CD14-positive monocyte (primary cell): Measurements from ENCODE around the gene ATP11A. TPM values are rescaled to one million over a fixed set of nuclear protein-coding genes. Genes with fewer than 3 reads are reported as not detected.
A peak's percentile ranks its signal among the peaks of the same experiment; 100 is the strongest.

ENCODE experiments used
- DNase-seq, 3 donors: peaks; one replicate each; pipeline ENCODE4 v3.0.0-alpha.2; 2011 to 2022
- H2AFZ ChIP-seq: 2 replicates; pipeline ENCODE4 v1.6.0; 2012; ENCODE audit warnings: mild to moderate bottlenecking, low read depth, low read length, inconsistent platforms; ENCODE audit not compliant: insufficient read depth, poor library complexity, severe bottlenecking
- H3K27ac ChIP-seq, 2 donors: 1 replicate in 1 of 2; 2 replicates in 1 of 2; pipeline ENCODE4 v1.5.1; 2012 to 2013; ENCODE audit warnings: low read length in 2 of 2, control low read depth in 1 of 2, inconsistent platforms in 1 of 2, low read depth in 1 of 2, mild to moderate bottlenecking in 1 of 2
- H3K27me3 ChIP-seq, 2 donors: one replicate each; pipeline versions ENCODE4 v1.6.0 to v1.6.1; 2011 to 2013; ENCODE audit warnings: low read length in 2 of 2; ENCODE audit not compliant: control insufficient read depth in 2 of 2, insufficient read depth in 2 of 2
- H3K36me3 ChIP-seq, 2 donors: replicated peaks in 1 of 2; 1 replicate in 1 of 2; 2 replicates in 1 of 2; pipeline versions ENCODE4 v1.5.1 to v1.6.1; 2012 to 2013; ENCODE audit warnings: low read length in 2 of 2, control low read depth in 1 of 2, inconsistent platforms in 1 of 2, mild to moderate bottlenecking in 1 of 2; ENCODE audit not compliant: insufficient read depth in 2 of 2, control insufficient read depth in 1 of 2
- H3K4me1 ChIP-seq, 2 donors: 1 replicate in 1 of 2; 2 replicates in 1 of 2; pipeline versions ENCODE4 v1.5.1 to v1.6.1; 2012 to 2013; ENCODE audit warnings: low read length in 2 of 2, control low read depth in 1 of 2, inconsistent platforms in 1 of 2, mild to moderate bottlenecking in 1 of 2, moderate library complexity in 1 of 2; ENCODE audit not compliant: insufficient read depth in 2 of 2, control insufficient read depth in 1 of 2
- H3K4me2 ChIP-seq: replicated peaks from 2 replicates; pipeline ENCODE3; 2012; ENCODE audit warnings: low read length, moderate library complexity, mild to moderate bottlenecking; ENCODE audit not compliant: poor library complexity, severe bottlenecking; ENCODE audit errors: extremely low read depth
- H3K4me3 ChIP-seq, 3 experiments: fragments of 200-600 bp in 1 of 3; sonication (generic) in 1 of 3; replicated peaks in 1 of 3; 1 replicate in 2 of 3; 2 replicates in 1 of 3; pipeline ENCODE4 v1.5.1; 2011 to 2013; ENCODE audit warnings: low read length in 3 of 3, mild to moderate bottlenecking in 3 of 3, control low read depth in 2 of 3, low read depth in 2 of 3, inconsistent platforms in 1 of 3, moderate library complexity in 1 of 3
- H3K79me2 ChIP-seq: 2 replicates; pipeline ENCODE4 v1.6.0; 2012; ENCODE audit warnings: mild to moderate bottlenecking, control low read depth, inconsistent platforms, low read length, moderate library complexity; ENCODE audit not compliant: insufficient read depth
- H3K9ac ChIP-seq: 2 replicates; pipeline ENCODE4 v1.6.0; 2017; ENCODE audit warnings: low read length, mild to moderate bottlenecking; ENCODE audit not compliant: insufficient read depth, poor library complexity, severe bottlenecking
- H3K9me3 ChIP-seq, 2 donors: replicated peaks in 1 of 2; 1 replicate in 1 of 2; 2 replicates in 1 of 2; pipeline versions ENCODE4 v1.5.1 to v1.6.1; 2012 to 2013; ENCODE audit warnings: low read length in 2 of 2, control low read depth in 1 of 2; ENCODE audit not compliant: control insufficient read depth in 1 of 2, insufficient read depth in 1 of 2
- H4K20me1 ChIP-seq: 2 replicates; pipeline ENCODE4 v1.6.0; 2012; ENCODE audit warnings: mild to moderate bottlenecking, low read length, control low read depth, moderate library complexity; ENCODE audit not compliant: insufficient read depth
- H3K27ac Mint-ChIP-seq, 7 donors: one replicate each; pipeline ENCODE4 v1.8.0; 2020; ENCODE audit warnings: mild to moderate bottlenecking in 7 of 7, mixed read lengths in 7 of 7, moderate library complexity in 6 of 7, inconsistent platforms in 2 of 7
- H3K27me3 Mint-ChIP-seq, 3 donors: one replicate each; pipeline ENCODE4 v1.8.0; 2021 to 2022; ENCODE audit warnings: low read depth in 3 of 3, mild to moderate bottlenecking in 3 of 3, mixed read lengths in 3 of 3, moderate library complexity in 3 of 3, inconsistent platforms in 1 of 3
- H3K36me3 Mint-ChIP-seq, 2 donors: one replicate each; pipeline ENCODE4 v1.8.0; 2020; ENCODE audit warnings: mixed read lengths in 2 of 2, inconsistent platforms in 1 of 2, mild to moderate bottlenecking in 1 of 2
- H3K4me1 Mint-ChIP-seq: one replicate; pipeline ENCODE4 v1.8.0; 2020; ENCODE audit warnings: mild to moderate bottlenecking, mixed read lengths
- H3K4me3 Mint-ChIP-seq, 2 donors: one replicate each; pipeline ENCODE4 v1.8.0; 2020; ENCODE audit warnings: mild to moderate bottlenecking in 2 of 2, mixed read lengths in 2 of 2, moderate library complexity in 1 of 2
- H3K9me3 Mint-ChIP-seq, 7 donors: one replicate each; pipeline ENCODE4 v1.8.0; 2020 to 2022; ENCODE audit warnings: mixed read lengths in 7 of 7, mild to moderate bottlenecking in 6 of 7, moderate library complexity in 6 of 7, inconsistent platforms in 2 of 7
- WGBS: methylation state at CpG from one replicate; pipeline ENCODE4 v1.1.5; 2013; ENCODE audit warnings: missing lambda C conversion rate; ENCODE audit not compliant: insufficient coverage; 5-methylcytosine and 5-hydroxymethylcytosine counted together
- intact Hi-C, 2 donors: fragments of 100-400 bp; cut with micrococcal nuclease; formaldehyde crosslinking; loops; one replicate each; pipeline versions ENCODE4 v1.15.0 to v1.15.1; 2023
- polyA plus RNA-seq, 3 donors: library from polyadenylated mRNA; depleted of rRNA in 1 of 3; unstranded in 2 of 3; stranded (reverse) in 1 of 3; fragments of 300-500 nt in 2 of 3; fragments of >200 nt in 1 of 3; fragmentation: Illumina TruSeq in 2 of 3; gene quantifications; 1 replicate in 2 of 3; 2 replicates in 1 of 3; pipeline ENCODE4 v1.2.3, GENCODE V29; 2012 to 2021
- TF ChIP-seq, protein P1 (sequence below): fragments of 200-600 bp; IDR thresholded peaks from one replicate; pipeline ENCODE4 v1.8.0; 2022; ENCODE audit warnings: antibody characterized with exemption, mild to moderate bottlenecking

The ATP11A gene
- polyA plus RNA-seq, 3 donors: 7.2 to 45.4 (median 7.6) TPM

GRCh38 chr13:112893570-112894422 is 204.0 kb downstream of the ATP11A start:
- H3K27me3 ChIP-seq: peaks cover 16 to 33% of the 10 kb centered on the region in 2 donors
- peaks cover 21 to 26% of the 10 kb centered on the region in 2 donors for H3K4me1 ChIP-seq
- DNase-seq: no peak
- Mint-ChIP-seq H3K9me3 (peaks cover 0 to 2% (median 0%) of the 10 kb centered on the region in 7 donors), H3K36me3 (no peaks in the 10 kb centered on the region), H3K4me3 (no peak overlapping the region), H3K27ac (no peak overlapping the region), H3K4me1 (peaks cover 12% of the 10 kb centered on the region), H3K27me3 (peaks cover 33 to 47% (median 45%) of the 10 kb centered on the region in 3 donors)
- no peak overlapping the region for H3K9ac ChIP-seq
- TF ChIP-seq, protein P1, sequence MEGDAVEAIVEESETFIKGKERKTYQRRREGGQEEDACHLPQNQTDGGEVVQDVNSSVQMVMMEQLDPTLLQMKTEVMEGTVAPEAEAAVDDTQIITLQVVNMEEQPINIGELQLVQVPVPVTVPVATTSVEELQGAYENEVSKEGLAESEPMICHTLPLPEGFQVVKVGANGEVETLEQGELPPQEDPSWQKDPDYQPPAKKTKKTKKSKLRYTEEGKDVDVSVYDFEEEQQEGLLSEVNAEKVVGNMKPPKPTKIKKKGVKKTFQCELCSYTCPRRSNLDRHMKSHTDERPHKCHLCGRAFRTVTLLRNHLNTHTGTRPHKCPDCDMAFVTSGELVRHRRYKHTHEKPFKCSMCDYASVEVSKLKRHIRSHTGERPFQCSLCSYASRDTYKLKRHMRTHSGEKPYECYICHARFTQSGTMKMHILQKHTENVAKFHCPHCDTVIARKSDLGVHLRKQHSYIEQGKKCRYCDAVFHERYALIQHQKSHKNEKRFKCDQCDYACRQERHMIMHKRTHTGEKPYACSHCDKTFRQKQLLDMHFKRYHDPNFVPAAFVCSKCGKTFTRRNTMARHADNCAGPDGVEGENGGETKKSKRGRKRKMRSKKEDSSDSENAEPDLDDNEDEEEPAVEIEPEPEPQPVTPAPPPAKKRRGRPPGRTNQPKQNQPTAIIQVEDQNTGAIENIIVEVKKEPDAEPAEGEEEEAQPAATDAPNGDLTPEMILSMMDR: no peak
- H3K27ac ChIP-seq: no peak overlapping the region
- peak overlapping the region; percentile 51 for H2AFZ ChIP-seq
- H3K9me3 ChIP-seq: peaks cover 0 to 8% of the 10 kb centered on the region in 2 donors
- intact Hi-C loops: no loop called here
- no peaks in the 10 kb centered on the region for H3K79me2 ChIP-seq
- 44% methylated on average over 10 of the region's 51 CpGs for WGBS
- peak overlapping the region; percentile 64 for H3K4me2 ChIP-seq
- H4K20me1 ChIP-seq: no peaks in the 10 kb centered on the region
- H3K36me3 ChIP-seq: no peaks in the 10 kb centered on the region
- H3K4me3 ChIP-seq: no peak overlapping the region

GRCh38 chr13:112894423-112894672 is 204.5 kb downstream of the ATP11A start:
- no peaks in the 10 kb centered on the region for H3K36me3 ChIP-seq
- no peak overlapping the region for H3K27ac ChIP-seq
- WGBS: under 1% methylated on average over 34 of the region's 34 CpGs
- H3K4me1 Mint-ChIP-seq: peaks cover 12% of the 10 kb centered on the region
- H3K4me2 ChIP-seq: peak overlapping the region; percentile 64
- no peaks in the 10 kb centered on the region for H3K79me2 ChIP-seq
- DNase-seq: no peak
- intact Hi-C loops: no loop called here
- TF ChIP-seq, protein P1: no peak
- peak overlapping the region in 1 of 3 experiments; percentile 50 for H3K4me3 ChIP-seq
- peak overlapping the region; percentile 30 for H2AFZ ChIP-seq
- H3K4me3 Mint-ChIP-seq: no peak overlapping the region
- no peaks in the 10 kb centered on the region for H3K36me3 Mint-ChIP-seq
- no peak overlapping the region for H3K27ac Mint-ChIP-seq
- peaks cover 0 to 2% (median 0%) of the 10 kb centered on the region in 7 donors for H3K9me3 Mint-ChIP-seq
- H3K27me3 ChIP-seq: peaks cover 16 to 33% of the 10 kb centered on the region in 2 donors
- H3K9me3 ChIP-seq: peaks cover 0 to 8% of the 10 kb centered on the region in 2 donors
- peaks cover 33 to 47% (median 45%) of the 10 kb centered on the region in 3 donors for H3K27me3 Mint-ChIP-seq
- peak overlapping the region; percentile 5 for H3K9ac ChIP-seq
- H3K4me1 ChIP-seq: peaks cover 21 to 26% of the 10 kb centered on the region in 2 donors
- H4K20me1 ChIP-seq: no peaks in the 10 kb centered on the region
